A673 (cell line): ENCODE data around the gene ARHGAP26. TPM values are rescaled to one million over a fixed set of nuclear protein-coding genes. Genes with fewer than 3 reads are reported as not detected.

ENCODE experiments used
- BruUV-seq: library from RNA; stranded (reverse); fragments of 400-500 nt; replicated peaks from 2 replicates; lab custom pipeline; 2021; lab: Mats Ljungman, UMichigan
- CTCF ChIA-PET: fragments of 300-600 bp; sonication (Branson Sonifier 250); formaldehyde crosslinking; loops from one replicate; lab custom pipeline; 2022; ENCODE audit warnings: antibody characterized with exemption; lab: Charles Lee
- POLR2A ChIA-PET: fragments of 300-600 bp; sonication (Branson Sonifier 250); formaldehyde crosslinking; loops from one replicate; lab custom pipeline; 2022; ENCODE audit warnings: antibody characterized with exemption; ENCODE audit not compliant: low non-redundant PET; lab: Charles Lee
- DNase-seq: peaks from one replicate; pipeline ENCODE4 v3.0.0-alpha.2; 2015; ENCODE audit warnings: low spot score
- H3K27ac ChIP-seq: fragments of 200-600 bp; sonication (generic); 2 replicates; pipeline ENCODE4 v1.5.1; 2016; ENCODE audit warnings: mixed run types, low read depth, mild to moderate bottlenecking, mixed read lengths, antibody characterized with exemption, low read length; ENCODE audit not compliant: poor library complexity, severe bottlenecking
- H3K27me3 ChIP-seq: fragments of 200-600 bp; sonication (generic); replicated peaks from 2 replicates; pipeline ENCODE4 v1.6.1; 2017; ENCODE audit warnings: mixed run types, low read depth, mild to moderate bottlenecking, mixed read lengths, antibody characterized with exemption, low read length; ENCODE audit not compliant: insufficient read depth, poor library complexity
- H3K36me3 ChIP-seq: fragments of 200-600 bp; sonication (generic); 2 replicates; pipeline ENCODE4 v1.6.1; 2016; ENCODE audit warnings: mixed run types, mild to moderate bottlenecking, mixed read lengths, antibody characterized with exemption, low read length; ENCODE audit not compliant: insufficient read depth, poor library complexity, severe bottlenecking
- H3K4me1 ChIP-seq: fragments of 200-600 bp; sonication (generic); 2 replicates; pipeline ENCODE4 v1.6.1; 2017; ENCODE audit warnings: mixed run types, mild to moderate bottlenecking, mixed read lengths, antibody characterized with exemption, low read length; ENCODE audit not compliant: insufficient read depth, poor library complexity, severe bottlenecking
- H3K4me3 ChIP-seq: fragments of 200-600 bp; sonication (generic); 2 replicates; pipeline ENCODE4 v1.5.1; 2016; ENCODE audit warnings: low read depth, mixed run types, mild to moderate bottlenecking, mixed read lengths, low read length; ENCODE audit not compliant: poor library complexity, severe bottlenecking
- H3K9me3 ChIP-seq: fragments of 200-600 bp; sonication (generic); 2 replicates; pipeline ENCODE4 v1.6.1; 2016; ENCODE audit warnings: mixed run types, low read depth, mild to moderate bottlenecking, mixed read lengths, antibody characterized with exemption, low read length; ENCODE audit not compliant: poor library complexity, severe bottlenecking
- EZH2 ChIP-seq: fragments of 200-600 bp; sonication (generic); IDR thresholded peaks from 2 replicates; pipeline ENCODE4 v1.6.1; 2017; ENCODE audit warnings: borderline replicate concordance, low read depth, mild to moderate bottlenecking, mixed read lengths, antibody characterized with exemption, low read length; ENCODE audit not compliant: poor library complexity, severe bottlenecking
- intact Hi-C: fragments of 100-400 bp; cut with micrococcal nuclease; formaldehyde crosslinking; loops from one replicate; pipeline ENCODE4 v1.10.0; 2022; ENCODE audit not compliant: unreplicated experiment
- total RNA-seq: library from RNA; stranded (reverse); gene quantifications from 2 replicates; pipeline ENCODE4 v1.2.3, GENCODE V29; 2021
- TF ChIP-seq, protein P1 (sequence below): fragments of 300-800, 200-600 bp; sonication (generic); conservative IDR thresholded peaks from 2 replicates; pipeline ENCODE4 v1.5.1; 2017; ENCODE audit warnings: low read depth, mild to moderate bottlenecking, antibody characterized with exemption, low read length, moderate library complexity, mixed read lengths

Gene ARHGAP26
- total RNA-seq, 1 experiment from 2014 or later = 25.5 TPM

- intact Hi-C loops = loop anchor here (2.0 to 10.0 kb wide), 6 partner anchors 87 to 609 kb away; no protein-coding TSS in a partner anchor
- POLR2A ChIA-PET = no interaction called here
Observed at GRCh38 chr5:143216211-143216610, 446.0 kb downstream of the ARHGAP26 start.

GRCh38 chr5:143217065-143217803, 447.1 kb downstream of the ARHGAP26 start:
- Histone ChIP-seq H3K4me1 (peaks cover 65% of the 10 kb centered on the region), H3K36me3 (no peaks in the 10 kb centered on the region), H3K27me3 (no peaks in the 10 kb centered on the region), H3K27ac (peak overlapping the region; percentile 56), H3K9me3 (no peaks in the 10 kb centered on the region), H3K4me3 (no peak overlapping the region)
- POLR2A ChIA-PET = no interaction called here
- BruUV-seq = no TSS peak
- peak; percentile 89 for DNase-seq
- intact Hi-C loops = loop anchor here (2.0 to 10.0 kb wide), 6 partner anchors 88 to 608 kb away; no protein-coding TSS in a partner anchor
- CTCF ChIA-PET = no interaction called here
- TF ChIP-seq EZH2 = no peak
- TF ChIP-seq, protein P1, sequence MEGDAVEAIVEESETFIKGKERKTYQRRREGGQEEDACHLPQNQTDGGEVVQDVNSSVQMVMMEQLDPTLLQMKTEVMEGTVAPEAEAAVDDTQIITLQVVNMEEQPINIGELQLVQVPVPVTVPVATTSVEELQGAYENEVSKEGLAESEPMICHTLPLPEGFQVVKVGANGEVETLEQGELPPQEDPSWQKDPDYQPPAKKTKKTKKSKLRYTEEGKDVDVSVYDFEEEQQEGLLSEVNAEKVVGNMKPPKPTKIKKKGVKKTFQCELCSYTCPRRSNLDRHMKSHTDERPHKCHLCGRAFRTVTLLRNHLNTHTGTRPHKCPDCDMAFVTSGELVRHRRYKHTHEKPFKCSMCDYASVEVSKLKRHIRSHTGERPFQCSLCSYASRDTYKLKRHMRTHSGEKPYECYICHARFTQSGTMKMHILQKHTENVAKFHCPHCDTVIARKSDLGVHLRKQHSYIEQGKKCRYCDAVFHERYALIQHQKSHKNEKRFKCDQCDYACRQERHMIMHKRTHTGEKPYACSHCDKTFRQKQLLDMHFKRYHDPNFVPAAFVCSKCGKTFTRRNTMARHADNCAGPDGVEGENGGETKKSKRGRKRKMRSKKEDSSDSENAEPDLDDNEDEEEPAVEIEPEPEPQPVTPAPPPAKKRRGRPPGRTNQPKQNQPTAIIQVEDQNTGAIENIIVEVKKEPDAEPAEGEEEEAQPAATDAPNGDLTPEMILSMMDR = no peak

More at GRCh38 chr5:143216211-143216610, 446.0 kb downstream of the ARHGAP26 start:
- H3K36me3 ChIP-seq = no peaks in the 10 kb centered on the region
- CTCF ChIA-PET = no interaction called here
- H3K4me1 ChIP-seq = peaks cover 58% of the 10 kb centered on the region
- no peaks in the 10 kb centered on the region for H3K9me3 ChIP-seq
- H3K4me3 ChIP-seq = no peak overlapping the region
- TF ChIP-seq, protein P1 = no peak
- no peak for DNase-seq
- no TSS peak for BruUV-seq
- no peaks in the 10 kb centered on the region for H3K27me3 ChIP-seq
- no peak overlapping the region for H3K27ac ChIP-seq

- POLR2A ChIA-PET = no interaction called here
Observed at GRCh38 chr5:143217804-143218160, 447.6 kb downstream of the ARHGAP26 start.

More at GRCh38 chr5:143217804-143218160, 447.6 kb downstream of the ARHGAP26 start:
- H3K36me3 ChIP-seq = no peaks in the 10 kb centered on the region
- intact Hi-C loops = loop anchor here (2.0 to 10.0 kb wide), 6 partner anchors 89 to 607 kb away; no protein-coding TSS in a partner anchor
- peak overlapping the region; percentile 56 for H3K27ac ChIP-seq
- peak; percentile 14 for DNase-seq
- no TSS peak for BruUV-seq
- no peak overlapping the region for H3K4me3 ChIP-seq
- peaks cover 65% of the 10 kb centered on the region for H3K4me1 ChIP-seq
- TF ChIP-seq, protein P1 = no peak
- TF ChIP-seq EZH2 = no peak
- no peaks in the 10 kb centered on the region for H3K9me3 ChIP-seq
- CTCF ChIA-PET = no interaction called here
- H3K27me3 ChIP-seq = no peaks in the 10 kb centered on the region
